ENCODE measurements around the gene ATP5ME. TPM values are rescaled to one million over a fixed set of nuclear protein-coding genes. Genes with fewer than 3 reads are reported as not detected.
"Not testable (repeated sequence)": the region's sequence is repeated elsewhere in the genome, so short reads cannot be mapped to it uniquely, and the experiment has no call there.

Gene ATP5ME
- total and polyA plus RNA-seq, 9 donors: 241 to 722 (median 332) TPM

- no peaks in the 10 kb centered on the region for H3K9me3 ChIP-seq (replicated peaks; ENCODE audit: control insufficient read depth, low read depth, low read length)
- WGBS (ENCODE audit: insufficient coverage): 77% methylated on average over 7 of the region's 7 CpGs
- peaks cover 33% of the 10 kb centered on the region for H3K27me3 ChIP-seq (ENCODE audit: control insufficient read depth, insufficient read depth, low read length)
- no peak overlapping the region for H3K4me3 ChIP-seq (ENCODE audit: low read length)
- DNase-seq: no peak
- peaks cover 26% of the 10 kb centered on the region for H3K4me1 ChIP-seq (ENCODE audit: control insufficient read depth, insufficient read depth, low read length)
- H3K27ac ChIP-seq (ENCODE audit: low read length): no peak overlapping the region
- H3K36me3 ChIP-seq (ENCODE audit: control insufficient read depth, insufficient read depth, low read length): no peaks in the 10 kb centered on the region
Observed at GRCh38 chr4:649293-649625, 24.8 kb downstream of the ATP5ME start.

DNA sequence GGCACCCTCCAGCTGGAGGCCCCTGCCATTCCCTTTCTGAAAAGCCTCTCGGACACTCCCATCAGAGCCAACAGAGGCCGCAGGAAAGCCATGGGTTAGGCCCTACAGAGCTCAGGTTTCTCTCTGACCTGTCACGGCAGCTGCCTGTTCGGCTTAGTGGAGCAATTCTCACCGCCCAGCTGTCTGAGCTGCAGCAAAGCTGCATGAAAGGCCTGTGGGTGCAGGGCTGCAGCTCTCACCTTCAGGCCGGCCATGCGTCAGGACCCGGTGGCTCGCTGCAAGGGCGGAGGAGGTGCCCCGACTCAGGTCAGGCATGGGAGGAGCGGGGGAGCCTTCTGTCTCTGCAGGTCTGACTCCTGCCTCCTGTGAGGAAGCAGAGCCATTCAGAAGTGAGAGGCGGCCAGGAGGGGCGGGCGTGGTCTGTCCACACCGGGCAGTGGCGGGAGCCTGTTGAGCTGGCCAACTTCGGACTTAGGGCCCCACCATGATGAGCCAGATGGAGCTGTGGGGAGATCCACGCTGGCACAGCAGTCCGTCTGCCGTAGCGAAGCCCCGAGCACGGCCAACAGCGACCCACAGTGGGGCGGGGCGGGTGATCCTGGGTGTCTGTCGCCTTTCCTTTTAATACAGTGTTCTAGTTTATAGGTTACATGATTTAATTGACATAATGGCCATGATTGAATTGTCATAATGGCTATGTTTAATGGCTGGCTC is 25.3 kb downstream of the ATP5ME start:
- Histone ChIP-seq H3K4me3 (ENCODE audit: low read length) (no peak overlapping the region), H3K27me3 (ENCODE audit: control insufficient read depth, insufficient read depth, low read length) (peaks cover 33% of the 10 kb centered on the region), H3K9me3 (replicated peaks; ENCODE audit: control insufficient read depth, low read depth, low read length) (no peaks in the 10 kb centered on the region), H3K4me1 (ENCODE audit: control insufficient read depth, insufficient read depth, low read length) (peaks cover 26% of the 10 kb centered on the region), H3K36me3 (ENCODE audit: control insufficient read depth, insufficient read depth, low read length) (no peaks in the 10 kb centered on the region), H3K27ac (ENCODE audit: low read length) (peak overlapping the region; percentile 35)
- peak; percentile 53 for DNase-seq
- 48% methylated on average over 25 of the region's 28 CpGs for WGBS (ENCODE audit: insufficient coverage)

GRCh38 chr4:647481-647880 is 26.6 kb downstream of the ATP5ME start:
- no peak overlapping the region for H3K4me3 ChIP-seq (ENCODE audit: low read length)
- no peak for DNase-seq
- WGBS (ENCODE audit: insufficient coverage): 95% methylated on average over 2 of the region's 13 CpGs
- peaks cover 31% of the 10 kb centered on the region for H3K27me3 ChIP-seq (ENCODE audit: control insufficient read depth, insufficient read depth, low read length)
- no peaks in the 10 kb centered on the region for H3K36me3 ChIP-seq (ENCODE audit: control insufficient read depth, insufficient read depth, low read length)
- no peaks in the 10 kb centered on the region for H3K9me3 ChIP-seq (replicated peaks; ENCODE audit: control insufficient read depth, low read depth, low read length)
- no peak overlapping the region for H3K27ac ChIP-seq (ENCODE audit: low read length)
- peaks cover 26% of the 10 kb centered on the region for H3K4me1 ChIP-seq (ENCODE audit: control insufficient read depth, insufficient read depth, low read length)

DNA sequence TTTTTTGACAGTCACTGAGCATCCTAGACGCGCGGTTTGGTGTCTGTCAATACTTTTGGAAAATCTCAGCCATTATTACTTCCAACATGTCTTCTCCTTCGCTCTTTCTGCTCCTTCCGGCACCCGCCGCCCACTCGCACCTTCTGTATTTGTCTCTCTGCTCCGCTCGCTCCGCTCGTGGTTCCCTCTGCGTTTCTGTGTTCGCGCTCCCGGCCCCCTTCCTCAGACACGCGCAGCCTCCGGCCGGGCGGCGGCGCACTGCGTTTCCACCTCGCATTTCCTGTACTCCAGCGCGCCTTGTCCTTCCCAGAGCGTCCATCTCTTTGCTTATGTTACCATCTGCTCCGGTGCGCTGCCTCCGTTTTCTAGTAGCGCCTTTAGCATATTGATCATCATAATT is 27.6 kb downstream of the ATP5ME start:
- Histone ChIP-seq H3K4me3 (ENCODE audit: low read length) (peak overlapping the region; percentile 15), H3K27me3 (ENCODE audit: control insufficient read depth, insufficient read depth, low read length) (peaks cover 24% of the 10 kb centered on the region)
- DNase-seq: no peak

DNA sequence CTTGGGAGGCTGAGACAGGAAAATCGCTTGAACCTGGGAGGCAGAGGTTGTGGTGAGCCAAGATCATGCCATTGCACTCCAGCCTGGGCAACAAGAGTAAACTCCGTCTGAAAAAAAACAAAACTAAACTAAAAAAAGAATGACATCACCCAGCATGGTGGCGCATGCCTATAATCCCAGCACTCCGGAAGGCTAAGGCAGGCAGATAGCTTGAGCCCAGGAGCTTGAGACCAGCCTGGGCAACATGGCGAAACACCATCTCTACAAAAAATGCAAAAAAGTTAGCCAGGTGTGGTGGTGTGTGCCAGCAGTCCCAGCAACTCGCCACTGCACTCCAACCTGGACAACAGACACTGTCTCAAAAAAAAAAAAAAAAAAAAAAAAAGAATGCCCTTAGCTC is 31.7 kb downstream of the ATP5ME start:
- WGBS (ENCODE audit: insufficient coverage): no CpG with 5 or more reads among the region's 6 CpGs
- not testable (repeated sequence) for H3K4me3 ChIP-seq (ENCODE audit: low read length); DNase-seq; H3K27ac ChIP-seq (ENCODE audit: low read length); H3K9me3 ChIP-seq (replicated peaks; ENCODE audit: control insufficient read depth, low read depth, low read length); H3K27me3 ChIP-seq (ENCODE audit: control insufficient read depth, insufficient read depth, low read length); H3K36me3 ChIP-seq (ENCODE audit: control insufficient read depth, insufficient read depth, low read length); H3K4me1 ChIP-seq (ENCODE audit: control insufficient read depth, insufficient read depth, low read length)

More for the DNA sequence above, 27.6 kb downstream of the ATP5ME start:
- no peaks in the 10 kb centered on the region for H3K36me3 ChIP-seq (ENCODE audit: control insufficient read depth, insufficient read depth, low read length)
- WGBS (ENCODE audit: insufficient coverage): 53% methylated on average over 28 of the region's 32 CpGs
- H3K9me3 ChIP-seq (replicated peaks; ENCODE audit: control insufficient read depth, low read depth, low read length): no peaks in the 10 kb centered on the region
- H3K27ac ChIP-seq (ENCODE audit: low read length): no peak overlapping the region
- peaks cover 22% of the 10 kb centered on the region for H3K4me1 ChIP-seq (ENCODE audit: control insufficient read depth, insufficient read depth, low read length)

GRCh38 chr4:637536-638280 is 36.4 kb downstream of the ATP5ME start:
- DNase-seq: no peak
- peaks cover 3% of the 10 kb centered on the region for H3K27me3 ChIP-seq (ENCODE audit: control insufficient read depth, insufficient read depth, low read length)
- no peak overlapping the region for H3K4me3 ChIP-seq (ENCODE audit: low read length)
- H3K36me3 ChIP-seq (ENCODE audit: control insufficient read depth, insufficient read depth, low read length): no peaks in the 10 kb centered on the region
- no peak overlapping the region for H3K27ac ChIP-seq (ENCODE audit: low read length)
- no peaks in the 10 kb centered on the region for H3K9me3 ChIP-seq (replicated peaks; ENCODE audit: control insufficient read depth, low read depth, low read length)
- no peaks in the 10 kb centered on the region for H3K4me1 ChIP-seq (ENCODE audit: control insufficient read depth, insufficient read depth, low read length)
- WGBS (ENCODE audit: insufficient coverage): 47% methylated on average over 23 of the region's 32 CpGs

GRCh38 chr4:636628-637159 is 37.4 kb downstream of the ATP5ME start:
- Histone ChIP-seq H3K4me3 (ENCODE audit: low read length) (no peak overlapping the region), H3K27ac (ENCODE audit: low read length) (no peak overlapping the region), H3K9me3 (replicated peaks; ENCODE audit: control insufficient read depth, low read depth, low read length) (peaks cover 2% of the 10 kb centered on the region), H3K4me1 (ENCODE audit: control insufficient read depth, insufficient read depth, low read length) (no peaks in the 10 kb centered on the region), H3K27me3 (ENCODE audit: control insufficient read depth, insufficient read depth, low read length) (peaks cover 3% of the 10 kb centered on the region), H3K36me3 (ENCODE audit: control insufficient read depth, insufficient read depth, low read length) (no peaks in the 10 kb centered on the region)
- whole genome bisulfite sequencing (ENCODE audit: insufficient coverage): 50% methylated on average over 7 of the region's 13 CpGs
- no peak for DNase-seq

DNA sequence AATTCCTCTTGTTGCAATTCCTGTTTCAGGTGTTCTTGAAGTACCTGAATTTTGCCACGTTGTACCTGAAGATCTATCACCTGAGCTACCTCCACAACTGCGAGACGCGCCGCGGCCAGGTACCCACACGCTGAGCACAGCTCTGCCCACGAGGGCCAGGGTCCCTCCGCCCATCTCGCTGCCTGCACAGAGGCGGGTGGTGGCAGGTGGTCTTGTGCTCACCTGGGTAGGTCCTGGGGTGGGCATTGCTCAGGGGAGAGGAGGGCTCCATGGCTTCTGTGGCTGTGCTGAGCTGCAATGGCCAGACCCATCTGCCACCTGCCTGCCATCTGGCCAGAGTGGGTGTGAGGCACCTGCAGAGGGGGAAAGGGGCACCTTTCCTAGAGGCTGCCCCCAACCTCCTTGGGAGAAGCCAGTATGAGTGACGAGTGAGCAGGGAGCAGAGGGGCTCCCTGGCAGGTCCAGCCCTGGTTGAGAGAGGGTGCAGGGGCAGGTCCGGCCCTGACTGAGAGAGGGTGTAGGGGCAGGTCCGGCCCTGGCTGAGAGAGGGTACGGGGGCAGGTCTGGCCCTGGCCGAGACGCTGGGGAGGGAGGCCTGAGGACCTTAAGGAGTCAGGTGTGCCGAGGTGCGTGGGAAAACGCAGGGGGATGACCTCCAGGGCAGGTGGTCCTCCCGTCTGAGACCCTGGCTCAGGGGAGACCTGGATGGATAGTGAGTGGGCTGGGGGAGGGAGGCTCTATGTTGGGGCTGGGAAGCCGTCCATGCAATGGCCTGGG is 38.0 kb downstream of the ATP5ME start:
- peaks cover 2% of the 10 kb centered on the region for H3K9me3 ChIP-seq (replicated peaks; ENCODE audit: control insufficient read depth, low read depth, low read length)
- DNase-seq: no peak
- H3K4me3 ChIP-seq (ENCODE audit: low read length): no peak overlapping the region
- no peak overlapping the region for H3K27ac ChIP-seq (ENCODE audit: low read length)
- 84% methylated on average over 21 of the region's 22 CpGs for WGBS (ENCODE audit: insufficient coverage)
- peaks cover 3% of the 10 kb centered on the region for H3K27me3 ChIP-seq (ENCODE audit: control insufficient read depth, insufficient read depth, low read length)
- peaks cover under 1% of the 10 kb centered on the region for H3K4me1 ChIP-seq (ENCODE audit: control insufficient read depth, insufficient read depth, low read length)
- H3K36me3 ChIP-seq (ENCODE audit: control insufficient read depth, insufficient read depth, low read length): no peaks in the 10 kb centered on the region

GRCh38 chr4:635066-635835 is 38.8 kb downstream of the ATP5ME start:
- H3K4me1 ChIP-seq (ENCODE audit: control insufficient read depth, insufficient read depth, low read length); H3K27me3 ChIP-seq (ENCODE audit: control insufficient read depth, insufficient read depth, low read length); H3K36me3 ChIP-seq (ENCODE audit: control insufficient read depth, insufficient read depth, low read length); H3K9me3 ChIP-seq (replicated peaks; ENCODE audit: control insufficient read depth, low read depth, low read length); H3K4me3 ChIP-seq (ENCODE audit: low read length); DNase-seq; H3K27ac ChIP-seq (ENCODE audit: low read length): not testable (repeated sequence)
- WGBS (ENCODE audit: insufficient coverage): 93% methylated on average over 45 of the region's 46 CpGs

Data from muscle of leg (tissue), 11 donors.